NCI-H146 treated with DMSO at 0.1 percent for 48 hours (cell line): ENCODE measurements around the gene PCAT7.
"Not testable (repeated sequence)": the region's sequence is repeated elsewhere in the genome, so short reads cannot be mapped to it uniquely, and the experiment has no call there.

Experiments used
- DNase-seq: peaks from one replicate; lab custom pipeline; 2025; ENCODE audit not compliant: unreplicated experiment; lab: John Stamatoyannopoulos, UW

Gene PCAT7

GRCh38 chr9:94560237-94560636, 5.4 kb downstream of the PCAT7 start:
- DNase-seq: no peak

GRCh38 chr9:94563548-94563947, 8.7 kb downstream of the PCAT7 start:
- DNase-seq: no peak

- DNase-seq: not testable (repeated sequence)
These were observed 9.4 kb downstream of the PCAT7 start for GRCh38 chr9:94564279-94564678.

GRCh38 chr9:94566550-94566949, 11.7 kb downstream of the PCAT7 start:
- DNase-seq: no peak

GRCh38 chr9:94567271-94567670, 12.4 kb downstream of the PCAT7 start:
- DNase-seq: no peak

GRCh38 chr9:94568250-94568889, 13.5 kb downstream of the PCAT7 start:
- DNase-seq: no peak

GRCh38 chr9:94568972-94569712, 14.3 kb downstream of the PCAT7 start:
- DNase-seq: no peak

- no peak for DNase-seq
These were observed 21.2 kb downstream of the PCAT7 start for GRCh38 chr9:94576131-94576530.

GRCh38 chr9:94577036-94577435, 22.2 kb downstream of the PCAT7 start:
- no peak for DNase-seq

- DNase-seq: no peak
These were observed 22.7 kb downstream of the PCAT7 start for GRCh38 chr9:94577571-94577970.

GRCh38 chr9:94581728-94582127, 26.8 kb downstream of the PCAT7 start:
- DNase-seq: no peak

GRCh38 chr9:94584555-94584954, 29.7 kb downstream of the PCAT7 start:
- no peak for DNase-seq

- no peak for DNase-seq
These were observed 31.4 kb downstream of the PCAT7 start for GRCh38 chr9:94586316-94586715.

GRCh38 chr9:94586814-94587213, 31.9 kb downstream of the PCAT7 start:
- no peak for DNase-seq

- DNase-seq: no peak
These were observed 33.8 kb downstream of the PCAT7 start for GRCh38 chr9:94588681-94589080.

GRCh38 chr9:94591046-94591545, 36.2 kb downstream of the PCAT7 start:
- DNase-seq: not testable (repeated sequence)

GRCh38 chr9:94591876-94592275, 37.0 kb downstream of the PCAT7 start:
- DNase-seq: no peak

GRCh38 chr9:94592683-94593082, 37.8 kb downstream of the PCAT7 start:
- DNase-seq: not testable (repeated sequence)

- no peak for DNase-seq
These were observed 38.8 kb downstream of the PCAT7 start, which contains the start of gene FBP2 for GRCh38 chr9:94593459-94594345. Gene FBP2, minus strand, starts transcription at chr9:94593824. Its CDS starts 98 bp downstream, at chr9:94593726.

- no peak for DNase-seq
These were observed 44.2 kb downstream of the PCAT7 start for GRCh38 chr9:94599102-94599501.

- no peak for DNase-seq
These were observed 45.4 kb downstream of the PCAT7 start for GRCh38 chr9:94600258-94600657.
